Mesothelial cell of epicardium (in vitro differentiated cells): ENCODE measurements around the gene SLC9A7. TPM values are rescaled to one million over a fixed set of nuclear protein-coding genes. Genes with fewer than 3 reads are reported as not detected.

Experiments used
- DNase-seq, 2 experiments: peaks; one replicate each; pipeline ENCODE4 v3.0.0; 2021; ENCODE audit warnings: low spot score in 2 of 2; ENCODE audit not compliant: unreplicated experiment in 2 of 2
- H3K27ac Mint-ChIP-seq: 2 replicates; pipeline ENCODE4 v1.8.0; 2021; ENCODE audit warnings: mixed read lengths
- H3K27me3 Mint-ChIP-seq: 2 replicates; pipeline ENCODE4 v1.8.0; 2021; ENCODE audit warnings: low read depth, mixed read lengths
- H3K36me3 Mint-ChIP-seq: 2 replicates; pipeline ENCODE4 v1.8.0; 2021; ENCODE audit warnings: mixed read lengths
- H3K4me1 Mint-ChIP-seq: 2 replicates; pipeline ENCODE4 v1.8.0; 2021; ENCODE audit warnings: mixed read lengths
- H3K4me3 Mint-ChIP-seq: 2 replicates; pipeline ENCODE4 v1.8.0; 2021; ENCODE audit warnings: mild to moderate bottlenecking, moderate library complexity, mixed read lengths
- H3K9me3 Mint-ChIP-seq: 2 replicates; pipeline ENCODE4 v1.8.0; 2021; ENCODE audit warnings: mixed read lengths
- total RNA-seq: library from RNA; stranded (reverse); gene quantifications from 3 replicates; pipeline ENCODE4 v1.2.1, GENCODE V29; 2021
- TF ChIP-seq, protein P1 (sequence below): fragments of 200-600 bp; sonication (generic); IDR thresholded peaks from one replicate; pipeline ENCODE4 v1.5.0; 2021; ENCODE audit warnings: antibody characterized with exemption; ENCODE audit not compliant: unreplicated experiment

SLC9A7 gene
- total RNA-seq, 1 donor from 2014 or later = 14.1 TPM

DNA sequence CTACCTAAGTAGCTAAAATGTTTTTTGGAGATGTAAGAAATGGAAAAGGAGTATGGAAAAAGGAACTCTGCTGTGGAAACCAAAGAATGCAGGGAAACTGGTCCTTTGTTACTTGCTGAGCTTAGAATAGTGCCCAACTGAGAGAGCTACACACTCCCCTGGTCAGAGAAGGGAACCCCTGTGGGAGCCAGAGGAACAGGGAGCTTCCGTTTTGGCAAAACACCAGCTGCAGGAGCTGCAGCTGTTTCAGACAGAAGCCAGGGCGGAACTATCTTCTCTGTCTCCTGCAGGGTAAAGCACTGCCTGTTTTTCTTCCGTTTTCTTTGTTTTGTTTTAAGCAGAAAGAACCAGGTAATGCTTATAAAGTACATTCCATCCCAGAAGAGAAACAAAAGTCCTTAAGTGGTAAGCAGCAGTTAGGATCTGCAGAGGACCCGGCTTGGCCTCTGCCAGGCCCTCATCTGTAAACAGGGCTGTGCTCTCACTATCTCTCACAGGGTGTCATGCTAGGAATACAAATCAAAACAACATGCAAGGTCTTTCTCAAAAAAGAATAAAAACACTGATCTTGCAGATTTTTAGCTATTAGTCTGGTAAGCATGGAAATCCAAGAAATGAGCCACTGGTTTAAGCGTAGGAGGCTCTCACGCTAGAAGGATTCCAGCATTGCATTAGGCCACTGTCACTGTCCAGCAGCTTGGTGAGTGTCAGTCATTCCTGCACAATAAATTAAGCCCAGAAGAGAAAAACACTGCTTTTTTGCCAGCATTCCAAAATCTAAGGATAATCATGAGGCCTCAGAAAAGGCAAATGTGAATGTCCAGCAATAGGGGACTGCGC, 109.3 kb downstream of the SLC9A7 start:
- peak overlapping the region; percentile 39 for H3K27ac Mint-ChIP-seq
- DNase-seq = no peak
- H3K4me3 Mint-ChIP-seq = no peak overlapping the region
- peaks cover 16% of the 10 kb centered on the region for H3K4me1 Mint-ChIP-seq
- peaks cover 7% of the 10 kb centered on the region for H3K9me3 Mint-ChIP-seq
- TF ChIP-seq, protein P1, sequence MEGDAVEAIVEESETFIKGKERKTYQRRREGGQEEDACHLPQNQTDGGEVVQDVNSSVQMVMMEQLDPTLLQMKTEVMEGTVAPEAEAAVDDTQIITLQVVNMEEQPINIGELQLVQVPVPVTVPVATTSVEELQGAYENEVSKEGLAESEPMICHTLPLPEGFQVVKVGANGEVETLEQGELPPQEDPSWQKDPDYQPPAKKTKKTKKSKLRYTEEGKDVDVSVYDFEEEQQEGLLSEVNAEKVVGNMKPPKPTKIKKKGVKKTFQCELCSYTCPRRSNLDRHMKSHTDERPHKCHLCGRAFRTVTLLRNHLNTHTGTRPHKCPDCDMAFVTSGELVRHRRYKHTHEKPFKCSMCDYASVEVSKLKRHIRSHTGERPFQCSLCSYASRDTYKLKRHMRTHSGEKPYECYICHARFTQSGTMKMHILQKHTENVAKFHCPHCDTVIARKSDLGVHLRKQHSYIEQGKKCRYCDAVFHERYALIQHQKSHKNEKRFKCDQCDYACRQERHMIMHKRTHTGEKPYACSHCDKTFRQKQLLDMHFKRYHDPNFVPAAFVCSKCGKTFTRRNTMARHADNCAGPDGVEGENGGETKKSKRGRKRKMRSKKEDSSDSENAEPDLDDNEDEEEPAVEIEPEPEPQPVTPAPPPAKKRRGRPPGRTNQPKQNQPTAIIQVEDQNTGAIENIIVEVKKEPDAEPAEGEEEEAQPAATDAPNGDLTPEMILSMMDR = no peak
- no peaks in the 10 kb centered on the region for H3K27me3 Mint-ChIP-seq
- peaks cover 2% of the 10 kb centered on the region for H3K36me3 Mint-ChIP-seq

DNA sequence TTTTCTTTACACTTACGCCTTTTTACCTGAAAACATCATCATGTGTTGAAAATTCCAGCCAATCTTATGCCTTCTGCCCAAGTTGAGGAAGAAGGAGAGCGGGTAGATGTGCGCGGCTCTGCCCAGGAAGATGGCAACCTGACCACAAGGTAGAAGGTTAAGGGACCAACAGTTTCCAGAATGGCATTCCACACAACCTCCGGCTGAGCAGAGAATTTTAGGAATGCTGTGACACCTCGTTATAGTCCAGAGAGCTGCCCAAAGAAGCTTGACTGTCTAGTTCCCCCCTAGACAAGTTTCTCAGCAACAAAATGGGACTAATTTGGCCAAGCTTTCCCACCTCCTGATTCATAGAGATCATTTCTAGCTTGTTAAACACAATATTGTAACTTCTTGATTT, 110.3 kb downstream of the SLC9A7 start:
- Mint-ChIP-seq H3K9me3 (peaks cover 7% of the 10 kb centered on the region), H3K27me3 (no peaks in the 10 kb centered on the region), H3K36me3 (peaks cover 2% of the 10 kb centered on the region), H3K27ac (no peak overlapping the region), H3K4me1 (peaks cover 16% of the 10 kb centered on the region), H3K4me3 (no peak overlapping the region)
- DNase-seq = no peak
- TF ChIP-seq, protein P1 = no peak

DNA sequence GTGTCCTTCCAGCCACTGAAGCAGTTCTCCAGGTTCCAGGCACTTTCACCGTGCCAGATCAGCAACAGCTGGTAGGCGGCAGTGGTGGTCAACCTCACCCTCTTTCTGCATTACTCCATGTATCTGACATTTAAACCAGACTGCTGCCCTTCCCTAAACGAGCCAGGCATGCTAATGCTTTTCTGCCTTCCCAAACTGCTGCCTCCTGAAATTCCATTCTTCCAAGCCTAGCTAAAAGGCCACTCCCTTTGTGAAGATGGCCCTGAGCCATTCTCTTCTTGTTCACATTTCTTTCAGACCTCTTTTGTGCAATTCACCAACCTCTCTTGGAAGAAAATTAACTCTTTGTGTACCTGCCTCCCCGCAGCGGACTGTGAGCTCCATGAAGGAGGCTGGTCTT, 111.7 kb downstream of the SLC9A7 start:
- Mint-ChIP-seq H3K27ac (no peak overlapping the region), H3K36me3 (peaks cover 2% of the 10 kb centered on the region), H3K27me3 (no peaks in the 10 kb centered on the region), H3K4me1 (peaks cover 16% of the 10 kb centered on the region), H3K9me3 (peaks cover 7% of the 10 kb centered on the region), H3K4me3 (no peak overlapping the region)
- TF ChIP-seq, protein P1 = no peak
- no peak for DNase-seq

DNA sequence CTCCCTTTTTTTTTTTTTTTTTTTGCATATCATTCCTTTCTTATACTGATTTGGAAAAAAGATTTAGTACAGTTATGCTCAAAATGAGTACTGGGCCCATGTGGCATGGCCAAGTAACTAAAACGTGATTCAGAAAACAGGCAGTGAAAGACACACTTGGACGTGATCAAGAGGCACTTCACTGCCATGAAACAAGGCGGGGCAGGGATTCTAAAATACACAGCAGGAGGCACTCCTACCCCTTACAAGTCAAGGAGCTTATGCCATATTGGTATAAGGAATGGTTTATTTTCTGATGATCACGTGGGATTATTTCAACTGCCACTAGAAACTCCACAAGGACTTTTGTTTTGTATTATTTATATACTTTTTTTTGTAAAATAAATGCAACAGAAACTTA, 113.3 kb downstream of the SLC9A7 start:
- Mint-ChIP-seq H3K4me1 (peaks cover 16% of the 10 kb centered on the region), H3K27me3 (no peaks in the 10 kb centered on the region), H3K36me3 (peaks cover 1% of the 10 kb centered on the region), H3K4me3 (no peak overlapping the region), H3K9me3 (peaks cover 9% of the 10 kb centered on the region), H3K27ac (no peak overlapping the region)
- no peak for DNase-seq
- TF ChIP-seq, protein P1 = no peak

DNA sequence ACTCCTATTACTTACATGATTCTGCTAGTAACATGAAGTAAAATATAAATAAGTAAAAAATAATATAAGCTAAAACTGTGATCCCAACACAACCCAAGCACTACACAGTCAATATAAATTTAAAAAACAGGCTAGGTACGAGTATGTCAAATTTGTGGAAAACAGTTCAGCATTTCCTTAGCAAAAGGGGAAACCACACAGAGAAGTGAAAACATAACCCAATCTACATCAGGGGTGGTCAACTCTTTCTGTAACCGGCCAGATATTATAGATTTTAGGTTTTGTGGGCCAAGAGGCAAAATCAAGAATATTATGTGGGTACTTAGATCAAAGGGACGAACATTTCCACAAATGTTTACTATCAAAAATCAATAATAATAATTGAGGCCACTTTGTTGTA, 115.3 kb downstream of the SLC9A7 start:
- no peaks in the 10 kb centered on the region for H3K27me3 Mint-ChIP-seq
- H3K9me3 Mint-ChIP-seq = peaks cover 14% of the 10 kb centered on the region
- DNase-seq = no peak
- TF ChIP-seq, protein P1 = no peak
- no peaks in the 10 kb centered on the region for H3K4me1 Mint-ChIP-seq
- no peak overlapping the region for H3K4me3 Mint-ChIP-seq
- H3K27ac Mint-ChIP-seq = no peak overlapping the region
- H3K36me3 Mint-ChIP-seq = peaks cover 1% of the 10 kb centered on the region
